Kidney epithelial cell (primary cell): Measurements from ENCODE around the gene WNT10A. TPM values are rescaled to one million over a fixed set of nuclear protein-coding genes. Genes with fewer than 3 reads are reported as not detected.

Source experiments
- DNase-seq: peaks from one replicate; pipeline ENCODE4 v3.0.0-alpha.2; 2010; ENCODE audit warnings: low read depth
- H3K27me3 ChIP-seq: 2 replicates; pipeline ENCODE4 v1.6.0; 2011; ENCODE audit warnings: low read length; ENCODE audit not compliant: control insufficient read depth, insufficient read depth
- H3K36me3 ChIP-seq: 2 replicates; pipeline ENCODE4 v1.5.1; 2011; ENCODE audit warnings: low read length; ENCODE audit not compliant: control insufficient read depth, insufficient read depth
- H3K4me3 ChIP-seq: 2 replicates; pipeline ENCODE4 v1.5.1; 2011; ENCODE audit warnings: low read depth, mild to moderate bottlenecking, control low read depth, low read length
- total RNA-seq: library from RNA; depleted of rRNA; stranded (reverse); fragments of >200 nt; gene quantifications from 2 replicates; pipeline ENCODE4 v1.2.3, GENCODE V29; 2015
- TF ChIP-seq, protein P1 (sequence below): IDR thresholded peaks from 2 replicates; pipeline ENCODE4 v1.5.1; 2011; ENCODE audit warnings: mild to moderate bottlenecking, moderate library complexity, low read length, control low read depth, inconsistent platforms; ENCODE audit not compliant: insufficient read depth, poor library complexity, severe bottlenecking

Gene WNT10A
- total RNA-seq, 1 donor from 2014 or later = 7.1 TPM

- Histone ChIP-seq H3K27me3 (peaks cover 10% of the 10 kb centered on the region), H3K4me3 (no peak overlapping the region), H3K36me3 (no peaks in the 10 kb centered on the region)
- DNase-seq = no peak
- TF ChIP-seq, protein P1, sequence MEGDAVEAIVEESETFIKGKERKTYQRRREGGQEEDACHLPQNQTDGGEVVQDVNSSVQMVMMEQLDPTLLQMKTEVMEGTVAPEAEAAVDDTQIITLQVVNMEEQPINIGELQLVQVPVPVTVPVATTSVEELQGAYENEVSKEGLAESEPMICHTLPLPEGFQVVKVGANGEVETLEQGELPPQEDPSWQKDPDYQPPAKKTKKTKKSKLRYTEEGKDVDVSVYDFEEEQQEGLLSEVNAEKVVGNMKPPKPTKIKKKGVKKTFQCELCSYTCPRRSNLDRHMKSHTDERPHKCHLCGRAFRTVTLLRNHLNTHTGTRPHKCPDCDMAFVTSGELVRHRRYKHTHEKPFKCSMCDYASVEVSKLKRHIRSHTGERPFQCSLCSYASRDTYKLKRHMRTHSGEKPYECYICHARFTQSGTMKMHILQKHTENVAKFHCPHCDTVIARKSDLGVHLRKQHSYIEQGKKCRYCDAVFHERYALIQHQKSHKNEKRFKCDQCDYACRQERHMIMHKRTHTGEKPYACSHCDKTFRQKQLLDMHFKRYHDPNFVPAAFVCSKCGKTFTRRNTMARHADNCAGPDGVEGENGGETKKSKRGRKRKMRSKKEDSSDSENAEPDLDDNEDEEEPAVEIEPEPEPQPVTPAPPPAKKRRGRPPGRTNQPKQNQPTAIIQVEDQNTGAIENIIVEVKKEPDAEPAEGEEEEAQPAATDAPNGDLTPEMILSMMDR = no peak
Measured at GRCh38 chr2:218891275-218892135, 10.9 kb downstream of the WNT10A start.

DNA sequence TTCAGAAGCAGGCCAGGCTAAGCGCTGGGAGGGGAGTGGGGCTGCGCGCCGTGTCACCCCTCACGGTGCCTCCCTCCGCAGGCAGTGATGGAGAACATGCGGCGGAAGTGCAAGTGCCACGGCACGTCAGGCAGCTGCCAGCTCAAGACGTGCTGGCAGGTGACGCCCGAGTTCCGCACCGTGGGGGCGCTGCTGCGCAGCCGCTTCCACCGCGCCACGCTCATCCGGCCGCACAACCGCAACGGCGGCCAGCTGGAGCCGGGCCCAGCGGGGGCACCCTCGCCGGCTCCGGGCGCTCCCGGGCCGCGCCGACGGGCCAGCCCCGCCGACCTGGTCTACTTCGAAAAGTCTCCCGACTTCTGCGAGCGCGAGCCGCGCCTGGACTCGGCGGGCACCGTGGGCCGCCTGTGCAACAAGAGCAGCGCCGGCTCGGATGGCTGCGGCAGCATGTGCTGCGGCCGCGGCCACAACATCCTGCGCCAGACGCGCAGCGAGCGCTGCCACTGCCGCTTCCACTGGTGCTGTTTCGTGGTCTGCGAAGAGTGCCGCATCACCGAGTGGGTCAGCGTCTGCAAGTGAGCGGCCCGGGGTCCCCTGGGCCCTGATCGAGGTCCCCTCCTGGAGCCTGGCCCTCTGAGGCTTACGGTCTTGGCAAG, 12.2 kb downstream of the WNT10A start:
- TF ChIP-seq, protein P1 = peak; percentile 39
- Histone ChIP-seq H3K4me3 (peak overlapping the region; percentile 14), H3K27me3 (peaks cover 10% of the 10 kb centered on the region), H3K36me3 (no peaks in the 10 kb centered on the region)
- no peak for DNase-seq

DNA sequence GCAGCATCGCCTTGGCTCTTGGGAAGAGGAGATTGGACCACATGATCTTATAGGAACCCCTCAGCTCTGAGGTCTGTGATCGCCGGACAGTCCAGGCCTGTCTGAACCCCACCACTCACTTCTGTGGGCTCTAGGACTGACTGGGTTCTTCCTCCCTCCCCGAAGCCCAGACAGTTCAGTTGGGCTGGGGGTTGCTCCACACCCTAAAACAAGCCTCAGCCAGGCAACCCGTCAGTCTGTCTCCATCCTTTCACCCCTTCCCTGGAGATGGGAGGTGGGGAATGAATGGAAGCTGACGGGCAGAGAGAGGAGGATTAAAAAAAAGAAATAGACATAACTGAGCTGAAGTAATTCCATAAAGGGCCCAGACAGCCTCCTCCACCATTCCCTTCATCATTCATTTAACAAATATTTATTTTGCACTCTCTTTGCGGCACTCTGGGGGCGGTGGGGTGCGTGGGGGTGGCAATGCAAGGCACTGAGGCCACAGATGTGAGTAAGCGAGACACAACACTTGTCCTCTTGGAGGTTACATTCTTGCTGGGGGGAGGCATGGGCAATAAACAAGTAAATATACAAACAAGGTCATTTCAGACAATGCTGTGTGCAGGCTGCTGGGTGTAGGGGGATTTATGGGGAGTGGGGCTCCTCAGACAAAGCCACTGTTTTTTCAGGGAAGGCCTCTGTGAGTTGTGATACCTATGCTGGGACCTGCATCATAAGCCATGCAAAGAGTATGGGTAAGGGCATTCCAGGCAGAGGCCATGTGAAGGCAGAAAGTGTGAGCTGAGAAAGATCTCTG, 12.9 kb downstream of the WNT10A start:
- H3K4me3 ChIP-seq = peak overlapping the region; percentile 14
- DNase-seq = no peak
- TF ChIP-seq, protein P1 = no peak
- H3K36me3 ChIP-seq = no peaks in the 10 kb centered on the region
- peaks cover 14% of the 10 kb centered on the region for H3K27me3 ChIP-seq

- TF ChIP-seq, protein P1 = no peak
- no peak for DNase-seq
- Histone ChIP-seq H3K36me3 (no peaks in the 10 kb centered on the region), H3K4me3 (no peak overlapping the region), H3K27me3 (peaks cover 15% of the 10 kb centered on the region)
Measured at GRCh38 chr2:218894151-218894879, 13.7 kb downstream of the WNT10A start.

DNA sequence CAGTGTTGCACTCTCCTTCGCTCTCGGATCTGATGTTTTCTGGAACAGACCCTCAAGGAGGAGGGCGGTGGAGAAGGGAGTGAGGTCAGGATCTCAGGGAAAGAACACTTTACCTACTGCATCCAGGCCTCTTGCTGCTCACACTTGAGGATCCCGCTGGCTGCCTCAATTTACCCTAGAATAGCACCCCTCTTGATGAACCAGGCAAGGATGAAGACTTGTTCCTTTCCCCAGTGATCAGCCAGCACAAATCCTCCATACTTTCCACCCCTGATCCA, 14.2 kb downstream of the WNT10A start:
- peaks cover 17% of the 10 kb centered on the region for H3K27me3 ChIP-seq
- DNase-seq = no peak
- TF ChIP-seq, protein P1 = no peak
- no peak overlapping the region for H3K4me3 ChIP-seq
- no peaks in the 10 kb centered on the region for H3K36me3 ChIP-seq
